GM18498 (cell line): ENCODE data around the gene RBM19.

ENCODE experiments used
- ATAC-seq: cut with Tn5 transposase; IDR thresholded peaks from one replicate; pipeline ENCODE4 v1.9.1; 2021; ENCODE audit warnings: mild to moderate bottlenecking, moderate library complexity; ENCODE audit not compliant: unreplicated experiment

Gene RBM19

GRCh38 chr12:113957627-113958026 lies 8.5 kb downstream of the RBM19 start:
- no peak for ATAC-seq

GRCh38 chr12:113955109-113955970 lies 10.8 kb downstream of the RBM19 start:
- ATAC-seq, result no peak

- ATAC-seq, result no peak
These were observed 11.6 kb downstream of the RBM19 start for GRCh38 chr12:113954547-113954946.

- no peak for ATAC-seq
These were observed 15.3 kb downstream of the RBM19 start for GRCh38 chr12:113950873-113951272.

GRCh38 chr12:113949321-113950305 lies 16.5 kb downstream of the RBM19 start:
- no peak for ATAC-seq

- no peak for ATAC-seq
These were observed 17.8 kb downstream of the RBM19 start for GRCh38 chr12:113948151-113948914.

- no peak for ATAC-seq
These were observed 19.9 kb downstream of the RBM19 start for GRCh38 chr12:113946175-113946574.

- no peak for ATAC-seq
These were observed 20.7 kb downstream of the RBM19 start for GRCh38 chr12:113945174-113946173.

- no peak for ATAC-seq
These were observed 23.9 kb downstream of the RBM19 start for GRCh38 chr12:113942209-113942608.

- ATAC-seq, result no peak
These were observed 25.0 kb downstream of the RBM19 start for GRCh38 chr12:113941208-113941486.

GRCh38 chr12:113940357-113941207 lies 25.5 kb downstream of the RBM19 start:
- ATAC-seq, result no peak

GRCh38 chr12:113939867-113940266 lies 26.3 kb downstream of the RBM19 start:
- ATAC-seq, result no peak

- ATAC-seq, result no peak
These were observed 27.7 kb downstream of the RBM19 start for GRCh38 chr12:113938471-113938870.

- no peak for ATAC-seq
These were observed 29.7 kb downstream of the RBM19 start for GRCh38 chr12:113936460-113936859.

- no peak for ATAC-seq
These were observed 30.7 kb downstream of the RBM19 start for GRCh38 chr12:113935459-113935858.

GRCh38 chr12:113934946-113935345 lies 31.2 kb downstream of the RBM19 start:
- ATAC-seq, result no peak

GRCh38 chr12:113934060-113934814 lies 31.9 kb downstream of the RBM19 start:
- ATAC-seq, result no peak

- ATAC-seq, result no peak
These were observed 32.8 kb downstream of the RBM19 start for GRCh38 chr12:113933201-113933786.
